Measurements from ENCODE around the gene RAI14.

DNA sequence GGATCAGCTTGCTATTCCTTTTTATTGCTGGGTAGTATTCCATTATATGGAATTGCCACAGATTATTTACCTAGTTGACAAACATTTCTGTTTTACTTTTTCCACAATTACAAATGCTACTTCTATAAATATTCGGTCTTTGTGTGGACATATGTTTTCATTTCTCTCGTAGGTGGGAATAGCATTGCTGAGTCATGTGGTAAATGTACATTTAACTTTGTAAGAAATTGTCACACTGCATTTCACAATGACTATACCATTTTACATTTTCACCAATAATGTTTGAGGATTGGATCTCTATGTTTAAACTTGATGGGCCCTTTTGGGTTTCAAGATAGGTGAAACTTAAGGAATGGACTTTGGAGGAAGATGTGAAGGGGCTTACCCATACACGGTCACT is 19.7 kb downstream of the RAI14 start:
- TF ChIP-seq, protein P1, sequence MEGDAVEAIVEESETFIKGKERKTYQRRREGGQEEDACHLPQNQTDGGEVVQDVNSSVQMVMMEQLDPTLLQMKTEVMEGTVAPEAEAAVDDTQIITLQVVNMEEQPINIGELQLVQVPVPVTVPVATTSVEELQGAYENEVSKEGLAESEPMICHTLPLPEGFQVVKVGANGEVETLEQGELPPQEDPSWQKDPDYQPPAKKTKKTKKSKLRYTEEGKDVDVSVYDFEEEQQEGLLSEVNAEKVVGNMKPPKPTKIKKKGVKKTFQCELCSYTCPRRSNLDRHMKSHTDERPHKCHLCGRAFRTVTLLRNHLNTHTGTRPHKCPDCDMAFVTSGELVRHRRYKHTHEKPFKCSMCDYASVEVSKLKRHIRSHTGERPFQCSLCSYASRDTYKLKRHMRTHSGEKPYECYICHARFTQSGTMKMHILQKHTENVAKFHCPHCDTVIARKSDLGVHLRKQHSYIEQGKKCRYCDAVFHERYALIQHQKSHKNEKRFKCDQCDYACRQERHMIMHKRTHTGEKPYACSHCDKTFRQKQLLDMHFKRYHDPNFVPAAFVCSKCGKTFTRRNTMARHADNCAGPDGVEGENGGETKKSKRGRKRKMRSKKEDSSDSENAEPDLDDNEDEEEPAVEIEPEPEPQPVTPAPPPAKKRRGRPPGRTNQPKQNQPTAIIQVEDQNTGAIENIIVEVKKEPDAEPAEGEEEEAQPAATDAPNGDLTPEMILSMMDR (IDR thresholded peaks at IDR 0.05), result no peak
- TF ChIP-seq POLR2A (IDR thresholded peaks at IDR 0.05), result no peak

All from vagina (tissue), 2 donors.